IPS DF 6.9 (cell line): ENCODE data around the gene PVALEF.
A peak's percentile ranks its signal among the peaks of the same experiment; 100 is the strongest.
"Not testable (repeated sequence)": the region's sequence is repeated elsewhere in the genome, so short reads cannot be mapped to it uniquely, and the experiment has no call there.

Source experiments
- DNase-seq: peaks from one replicate; pipeline ENCODE4 v3.0.0-alpha.2; 2013; ENCODE audit warnings: low read depth, low spot score
- H3K27ac ChIP-seq: one replicate; pipeline ENCODE4 v1.5.1; 2013; ENCODE audit warnings: low read length, control low read depth
- H3K27me3 ChIP-seq: 2 replicates; pipeline ENCODE4 v1.6.1; 2013; ENCODE audit warnings: mild to moderate bottlenecking, low read length; ENCODE audit not compliant: control insufficient read depth, insufficient read depth
- H3K36me3 ChIP-seq: 2 replicates; pipeline ENCODE4 v1.6.1; 2013; ENCODE audit warnings: low read length; ENCODE audit not compliant: control insufficient read depth, insufficient read depth
- H3K4me1 ChIP-seq: 2 replicates; pipeline ENCODE4 v1.6.1; 2013; ENCODE audit warnings: low read length; ENCODE audit not compliant: control insufficient read depth, insufficient read depth
- H3K4me3 ChIP-seq: 2 replicates; pipeline ENCODE4 v1.5.1; 2013; ENCODE audit warnings: mild to moderate bottlenecking, low read length
- H3K9me3 ChIP-seq: 2 replicates; pipeline ENCODE4 v1.6.1; 2013; ENCODE audit warnings: low read length, inconsistent platforms; ENCODE audit not compliant: control insufficient read depth, insufficient read depth
- WGBS: extraction: QIAGEN DNeasy Blood & Tissue Kit; methylation state at CpG from one replicate; pipeline ENCODE4 v1.1.7; 2013; ENCODE audit warnings: mixed read lengths, missing lambda C conversion rate; ENCODE audit not compliant: insufficient read length, insufficient coverage; 5-methylcytosine and 5-hydroxymethylcytosine counted together

PVALEF gene

GRCh38 chr17:81219476-81220180, 54.3 kb downstream of the PVALEF start:
- Histone ChIP-seq H3K27ac (no peak overlapping the region), H3K36me3 (0 out of 2 replicates have a peak, but pooled peaks cover 5% of the 10 kb centered on the region), H3K9me3 (no peaks in the 10 kb centered on the region), H3K27me3 (no peaks in the 10 kb centered on the region), H3K4me1 (peaks cover 7% of the 10 kb centered on the region), H3K4me3 (no peak overlapping the region)
- no peak for DNase-seq
- no CpG with 5 or more reads among the region's 24 CpGs for WGBS

DNA sequence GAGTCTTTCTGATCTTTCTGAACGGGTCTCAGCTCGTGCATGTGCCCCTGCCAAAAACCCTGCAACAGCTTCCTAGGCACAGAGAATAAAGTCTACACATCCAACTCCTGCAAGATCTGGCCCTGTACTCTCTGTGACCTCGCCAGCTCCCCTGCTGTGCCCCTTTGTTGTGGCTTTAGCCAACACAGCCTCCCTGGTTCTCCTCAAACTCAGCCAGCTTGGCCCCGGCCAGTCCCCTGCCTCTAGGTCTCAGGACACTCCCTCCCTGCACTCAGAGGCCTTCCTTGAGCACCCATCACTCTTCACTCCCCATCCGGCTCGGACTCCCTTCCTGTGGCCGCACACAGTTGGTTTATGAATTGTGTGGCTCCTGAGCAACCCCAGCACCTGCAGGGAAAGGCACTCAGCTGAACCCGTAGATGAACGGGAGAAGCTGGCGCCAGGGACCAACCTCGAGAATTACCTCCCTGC, 56.1 kb downstream of the PVALEF start:
- H3K4me1 ChIP-seq, result peaks cover 7% of the 10 kb centered on the region
- H3K4me3 ChIP-seq, result no peak overlapping the region
- DNase-seq, result no peak
- no peaks in the 10 kb centered on the region for H3K9me3 ChIP-seq
- 0 out of 2 replicates have a peak, but pooled peaks cover 5% of the 10 kb centered on the region for H3K36me3 ChIP-seq
- no peak overlapping the region for H3K27ac ChIP-seq
- no peaks in the 10 kb centered on the region for H3K27me3 ChIP-seq
- WGBS, result no CpG with 5 or more reads among the region's 11 CpGs

DNA sequence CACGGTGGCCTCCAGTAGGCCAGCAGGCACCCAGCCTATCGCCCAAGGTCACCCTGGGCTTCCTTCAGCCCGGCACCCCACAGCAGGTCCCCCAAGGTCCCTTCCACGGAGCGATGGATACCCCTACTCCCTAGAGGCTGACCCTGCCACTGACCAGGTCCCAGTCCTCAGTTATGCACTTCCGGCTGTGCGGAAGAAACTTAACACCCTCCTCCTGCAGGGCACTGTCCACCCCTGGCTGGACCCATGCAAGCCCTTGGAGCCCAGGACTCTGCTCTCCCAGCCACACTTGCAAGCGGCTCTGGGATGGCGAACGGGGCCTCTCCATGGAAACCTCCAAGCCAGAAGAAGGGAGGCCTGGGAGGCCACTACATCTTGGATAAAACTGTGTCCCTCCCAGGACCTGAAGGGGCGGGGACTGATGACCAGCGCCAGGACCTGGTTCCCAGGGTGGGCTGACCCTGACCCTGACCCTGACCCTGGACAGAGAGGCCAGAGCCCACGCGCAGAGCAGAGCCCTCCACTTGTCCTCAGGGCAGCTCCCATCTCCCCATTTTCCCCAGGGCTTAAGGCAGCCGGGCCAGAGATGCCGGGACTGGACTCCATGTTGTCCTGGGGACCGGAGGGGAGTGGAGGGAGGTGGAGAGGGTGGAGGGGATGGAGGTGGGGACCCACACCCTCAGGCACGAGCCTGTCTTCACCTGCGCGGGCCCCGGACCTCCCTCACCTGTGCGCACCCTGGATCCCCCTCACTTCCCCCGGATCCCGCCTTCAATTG, 56.7 kb downstream of the PVALEF start:
- Histone ChIP-seq H3K9me3 (no peaks in the 10 kb centered on the region), H3K27ac (no peak overlapping the region)
- WGBS, result no CpG with 5 or more reads among the region's 24 CpGs

DNA sequence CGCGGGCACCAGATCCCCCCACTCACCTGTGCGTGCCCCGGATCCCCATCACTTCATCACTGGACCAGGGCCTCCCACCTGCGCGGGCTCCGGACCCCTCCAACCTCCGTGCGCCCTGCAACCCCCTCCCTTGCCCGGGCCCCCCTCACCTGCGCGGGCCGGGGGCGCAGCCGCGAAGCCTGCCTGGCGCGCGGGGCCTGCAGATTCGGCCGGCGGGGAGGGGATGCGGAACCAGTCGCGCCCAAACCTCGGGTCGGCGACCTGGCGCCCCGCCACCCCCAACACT, 57.3 kb downstream of the PVALEF start:
- Histone ChIP-seq H3K4me1 (peaks cover 7% of the 10 kb centered on the region), H3K27me3 (no peaks in the 10 kb centered on the region), H3K36me3 (0 out of 2 replicates have a peak, but pooled peaks cover 5% of the 10 kb centered on the region), H3K4me3 (peak overlapping the region; percentile 57; the same call in 1 of the 2 replicates), H3K27ac (no peak overlapping the region), H3K9me3 (no peaks in the 10 kb centered on the region)
- no peak for DNase-seq
- WGBS, result no CpG with 5 or more reads among the region's 30 CpGs

More for the DNA sequence above, 56.7 kb downstream of the PVALEF start:
- peaks cover 7% of the 10 kb centered on the region for H3K4me1 ChIP-seq
- H3K36me3 ChIP-seq, result 0 out of 2 replicates have a peak, but pooled peaks cover 5% of the 10 kb centered on the region
- peak overlapping the region; percentile 57; the same call in 1 of the 2 replicates for H3K4me3 ChIP-seq
- DNase-seq, result no peak
- H3K27me3 ChIP-seq, result no peaks in the 10 kb centered on the region

GRCh38 chr17:81222906-81223761, 57.8 kb downstream of the PVALEF start, which contains the start of gene CEP131:
Gene CEP131, minus strand, starts transcription at chr17:81222965. Its CDS starts 2,909 bp downstream, at chr17:81220056.
- Histone ChIP-seq H3K4me3 (peak within 1 kb of the TSS; percentile 57; the same call in 1 of the 2 replicates), H3K4me1 (peaks cover 7% of the 10 kb centered on the region), H3K9me3 (no peaks in the 10 kb centered on the region), H3K27me3 (no peaks in the 10 kb centered on the region), H3K27ac (no peak within 1 kb of the TSS), H3K36me3 (0 out of 2 replicates have a peak, but pooled peaks cover 5% of the 10 kb centered on the region)
- DNase-seq, result peak; percentile 87
- no CpG with 5 or more reads among the region's 79 CpGs for WGBS

DNA sequence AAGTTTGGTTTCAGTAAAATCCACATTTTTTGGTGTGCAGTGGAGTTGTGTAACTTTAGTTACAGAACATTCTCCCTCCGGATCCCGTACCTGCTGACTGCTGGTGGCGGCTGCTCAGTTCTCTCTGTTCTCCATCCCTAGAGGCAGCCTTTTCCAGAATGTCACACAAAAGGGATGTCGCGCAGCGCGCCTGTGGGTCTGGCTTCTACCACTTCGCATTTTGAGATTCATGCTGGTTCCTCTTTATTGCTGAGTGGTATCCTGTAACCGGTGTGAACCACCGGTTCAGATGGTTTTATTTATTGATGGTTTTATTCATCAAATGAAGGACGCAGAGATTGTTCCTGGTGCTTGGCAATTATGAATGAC, 58.4 kb downstream of the PVALEF start:
- no peak for DNase-seq
- Histone ChIP-seq H3K27me3 (no peaks in the 10 kb centered on the region), H3K36me3 (peaks cover 5% of the 10 kb centered on the region; the same call in 1 of the 2 replicates), H3K4me1 (peaks cover 7% of the 10 kb centered on the region), H3K9me3 (no peaks in the 10 kb centered on the region), H3K4me3 (peak overlapping the region; percentile 44; the same call in 1 of the 2 replicates), H3K27ac (no peak overlapping the region)
- WGBS, result no CpG with 5 or more reads among the region's 11 CpGs

GRCh38 chr17:81227630-81228029, 62.3 kb downstream of the PVALEF start:
- not testable (repeated sequence) for H3K4me1 ChIP-seq, H3K9me3 ChIP-seq, H3K27ac ChIP-seq, H3K4me3 ChIP-seq, H3K36me3 ChIP-seq, DNase-seq, H3K27me3 ChIP-seq
- no CpG with 5 or more reads among the region's 2 CpGs for WGBS

- no peaks in the 10 kb centered on the region for H3K4me1 ChIP-seq
- no peaks in the 10 kb centered on the region for H3K9me3 ChIP-seq
- no peaks in the 10 kb centered on the region for H3K27me3 ChIP-seq
- H3K27ac ChIP-seq, result no peak overlapping the region
- WGBS, result no CpG with 5 or more reads among the region's 9 CpGs
- H3K36me3 ChIP-seq, result peaks cover 8% of the 10 kb centered on the region
- no peak overlapping the region for H3K4me3 ChIP-seq
- no peak for DNase-seq
Measured at GRCh38 chr17:81228420-81228819, 63.1 kb downstream of the PVALEF start.

DNA sequence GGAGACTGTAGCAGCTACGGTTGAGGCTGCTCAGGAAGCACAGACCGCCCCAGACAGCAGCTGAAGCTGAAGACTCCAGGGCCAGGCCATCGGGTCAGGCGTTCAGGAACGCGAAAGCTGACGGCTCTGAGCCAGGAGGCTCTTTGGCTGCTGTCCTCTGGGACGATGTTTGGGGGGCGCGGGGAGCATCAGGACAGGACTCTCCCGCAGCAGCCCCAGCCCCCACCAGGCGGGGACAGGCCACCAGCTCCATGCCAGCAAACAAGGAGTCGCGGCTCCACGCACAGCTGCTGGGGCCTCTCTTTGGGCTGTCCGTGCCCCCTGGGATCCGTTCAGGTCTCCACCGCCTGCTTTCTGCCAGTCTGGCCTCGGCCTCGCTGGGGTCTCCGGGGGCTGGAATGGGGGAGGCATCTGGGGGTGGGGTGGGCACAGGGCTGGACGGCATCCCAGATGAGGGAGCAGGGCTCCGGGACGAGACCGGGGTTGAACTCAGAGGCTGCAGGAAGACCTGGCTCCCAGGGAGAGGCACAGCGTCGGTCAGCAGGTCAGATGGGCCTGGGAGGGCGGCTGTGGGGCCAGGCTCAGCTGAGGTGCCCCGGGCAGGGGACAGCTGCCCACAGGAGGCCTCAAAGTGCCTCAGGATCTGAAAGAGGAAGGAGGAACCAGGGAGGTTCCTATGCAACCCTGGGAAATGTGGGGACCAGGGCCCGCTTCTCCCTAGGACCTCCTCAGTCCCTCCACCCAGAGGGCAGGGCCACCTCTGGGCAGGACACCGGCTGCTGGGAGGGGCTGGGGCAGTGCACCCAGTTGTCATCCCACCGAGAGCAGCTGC, 63.7 kb downstream of the PVALEF start:
- Histone ChIP-seq H3K27me3 (no peaks in the 10 kb centered on the region), H3K4me1 (no peaks in the 10 kb centered on the region), H3K27ac (no peak overlapping the region), H3K4me3 (no peak overlapping the region), H3K36me3 (peaks cover 8% of the 10 kb centered on the region), H3K9me3 (no peaks in the 10 kb centered on the region)
- no CpG with 5 or more reads among the region's 32 CpGs for WGBS
- DNase-seq, result no peak
